ENCODE data around the gene BCAS4.
A peak's percentile ranks its signal among the peaks of the same experiment; 100 is the strongest.
"Not testable (repeated sequence)": the region's sequence is repeated elsewhere in the genome, so short reads cannot be mapped to it uniquely, and the experiment has no call there.

BCAS4 gene

GRCh38 chr20:50794846-50795634, at the start of gene BCAS4:
Gene BCAS4, plus strand, starts transcription at chr20:50795061. Its CDS starts 23 bp downstream, at chr20:50795084.
- DNase-seq (ENCODE audit: low spot score) (peak; percentile 100), FAIRE-seq (peak; percentile 82)

GRCh38 chr20:50745634-50746137, 49.2 kb upstream of the BCAS4 start:
- DNase-seq (ENCODE audit: low spot score) (no peak), FAIRE-seq (no peak)

GRCh38 chr20:50746138-50746940, 48.5 kb upstream of the BCAS4 start:
- DNase-seq (ENCODE audit: low spot score) (no peak), FAIRE-seq (no peak)

- DNase-seq (ENCODE audit: low spot score) = no peak
- FAIRE-seq = no peak
These were observed 47.6 kb upstream of the BCAS4 start for GRCh38 chr20:50747275-50747674.

GRCh38 chr20:50750145-50750671, 44.7 kb upstream of the BCAS4 start:
- FAIRE-seq = no peak
- DNase-seq (ENCODE audit: low spot score) = no peak

GRCh38 chr20:50753152-50753551, 41.7 kb upstream of the BCAS4 start:
- DNase-seq (ENCODE audit: low spot score) = no peak
- no peak for FAIRE-seq

- no peak for DNase-seq (ENCODE audit: low spot score)
- FAIRE-seq = no peak
These were observed 40.4 kb upstream of the BCAS4 start for GRCh38 chr20:50754420-50754819.

- DNase-seq (ENCODE audit: low spot score) (no peak), FAIRE-seq (no peak)
These were observed 38.4 kb upstream of the BCAS4 start for GRCh38 chr20:50756447-50756846.

- DNase-seq (ENCODE audit: low spot score) = no peak
- no peak for FAIRE-seq
These were observed 36.4 kb upstream of the BCAS4 start for GRCh38 chr20:50758469-50758868.

GRCh38 chr20:50758992-50759391, 35.9 kb upstream of the BCAS4 start:
- no peak for DNase-seq (ENCODE audit: low spot score)
- no peak for FAIRE-seq

- no peak for DNase-seq (ENCODE audit: low spot score)
- no peak for FAIRE-seq
These were observed 35.2 kb upstream of the BCAS4 start for GRCh38 chr20:50759678-50760077.

GRCh38 chr20:50762045-50762422, 32.8 kb upstream of the BCAS4 start:
- DNase-seq (ENCODE audit: low spot score) (no peak), FAIRE-seq (no peak)

- DNase-seq (ENCODE audit: low spot score) (peak; percentile 48), FAIRE-seq (peak; percentile 62)
These were observed 32.2 kb upstream of the BCAS4 start for GRCh38 chr20:50762435-50763220.

GRCh38 chr20:50763550-50764458, 31.1 kb upstream of the BCAS4 start:
- FAIRE-seq; DNase-seq (ENCODE audit: low spot score): not testable (repeated sequence)

- not testable (repeated sequence) for DNase-seq (ENCODE audit: low spot score); FAIRE-seq
These were observed 29.6 kb upstream of the BCAS4 start for GRCh38 chr20:50765251-50765650.

GRCh38 chr20:50765674-50766073, 29.2 kb upstream of the BCAS4 start:
- FAIRE-seq = no peak
- DNase-seq (ENCODE audit: low spot score) = no peak

- DNase-seq (ENCODE audit: low spot score); FAIRE-seq: not testable (repeated sequence)
These were observed 27.7 kb upstream of the BCAS4 start for GRCh38 chr20:50766955-50767809.

GRCh38 chr20:50768991-50769390, 25.9 kb upstream of the BCAS4 start:
- not testable (repeated sequence) for FAIRE-seq; DNase-seq (ENCODE audit: low spot score)

- DNase-seq (ENCODE audit: low spot score) = not testable (repeated sequence)
- FAIRE-seq = peak; percentile 94
These were observed 25.2 kb upstream of the BCAS4 start for GRCh38 chr20:50769551-50770085.
